B cell (primary cell): ENCODE results near the gene PRRC2A.

Experiments
- CTCF ChIP-seq: fragments of 200-600 bp; IDR thresholded peaks from one replicate; pipeline ENCODE4 v1.8.0; 2022; ENCODE audit warnings: antibody characterized with exemption, mild to moderate bottlenecking
- EZH2 ChIP-seq: IDR thresholded peaks from 2 replicates; pipeline ENCODE4 v1.6.1; 2012; ENCODE audit warnings: borderline replicate concordance, low read depth, mild to moderate bottlenecking, moderate library complexity, low read length; ENCODE audit not compliant: insufficient read depth, poor library complexity, severe bottlenecking

GRCh38 chr6:31642798-31643570 lies 22.5 kb downstream of the PRRC2A start:
- TF ChIP-seq CTCF (no peak), EZH2 (no peak)
